ENCODE measurements around the gene SNX8.

DNA sequence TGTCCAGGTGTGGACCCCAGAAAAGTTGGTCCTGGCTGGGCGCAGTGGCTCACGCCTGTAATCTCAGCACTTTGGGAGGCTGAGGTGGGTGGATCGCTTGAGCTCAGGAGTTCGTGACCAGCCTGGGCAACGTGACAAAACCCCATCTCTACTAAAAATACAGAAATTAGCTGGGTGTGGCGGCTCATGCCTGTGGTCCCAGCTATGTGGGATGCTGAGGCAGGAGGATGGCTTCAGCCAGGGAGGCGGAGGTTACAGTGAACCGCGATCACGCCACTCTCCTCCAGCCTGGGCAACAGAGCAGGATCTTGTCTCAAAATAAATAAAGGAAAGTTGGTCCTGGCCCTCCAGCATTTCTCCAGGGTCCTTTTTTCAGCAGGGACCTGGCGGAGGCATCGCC is 70.8 kb downstream of the SNX8 start:
- TF ChIP-seq, protein P1, sequence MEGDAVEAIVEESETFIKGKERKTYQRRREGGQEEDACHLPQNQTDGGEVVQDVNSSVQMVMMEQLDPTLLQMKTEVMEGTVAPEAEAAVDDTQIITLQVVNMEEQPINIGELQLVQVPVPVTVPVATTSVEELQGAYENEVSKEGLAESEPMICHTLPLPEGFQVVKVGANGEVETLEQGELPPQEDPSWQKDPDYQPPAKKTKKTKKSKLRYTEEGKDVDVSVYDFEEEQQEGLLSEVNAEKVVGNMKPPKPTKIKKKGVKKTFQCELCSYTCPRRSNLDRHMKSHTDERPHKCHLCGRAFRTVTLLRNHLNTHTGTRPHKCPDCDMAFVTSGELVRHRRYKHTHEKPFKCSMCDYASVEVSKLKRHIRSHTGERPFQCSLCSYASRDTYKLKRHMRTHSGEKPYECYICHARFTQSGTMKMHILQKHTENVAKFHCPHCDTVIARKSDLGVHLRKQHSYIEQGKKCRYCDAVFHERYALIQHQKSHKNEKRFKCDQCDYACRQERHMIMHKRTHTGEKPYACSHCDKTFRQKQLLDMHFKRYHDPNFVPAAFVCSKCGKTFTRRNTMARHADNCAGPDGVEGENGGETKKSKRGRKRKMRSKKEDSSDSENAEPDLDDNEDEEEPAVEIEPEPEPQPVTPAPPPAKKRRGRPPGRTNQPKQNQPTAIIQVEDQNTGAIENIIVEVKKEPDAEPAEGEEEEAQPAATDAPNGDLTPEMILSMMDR (IDR thresholded peaks at IDR 0.05), result no peak
- TF ChIP-seq, protein P2, sequence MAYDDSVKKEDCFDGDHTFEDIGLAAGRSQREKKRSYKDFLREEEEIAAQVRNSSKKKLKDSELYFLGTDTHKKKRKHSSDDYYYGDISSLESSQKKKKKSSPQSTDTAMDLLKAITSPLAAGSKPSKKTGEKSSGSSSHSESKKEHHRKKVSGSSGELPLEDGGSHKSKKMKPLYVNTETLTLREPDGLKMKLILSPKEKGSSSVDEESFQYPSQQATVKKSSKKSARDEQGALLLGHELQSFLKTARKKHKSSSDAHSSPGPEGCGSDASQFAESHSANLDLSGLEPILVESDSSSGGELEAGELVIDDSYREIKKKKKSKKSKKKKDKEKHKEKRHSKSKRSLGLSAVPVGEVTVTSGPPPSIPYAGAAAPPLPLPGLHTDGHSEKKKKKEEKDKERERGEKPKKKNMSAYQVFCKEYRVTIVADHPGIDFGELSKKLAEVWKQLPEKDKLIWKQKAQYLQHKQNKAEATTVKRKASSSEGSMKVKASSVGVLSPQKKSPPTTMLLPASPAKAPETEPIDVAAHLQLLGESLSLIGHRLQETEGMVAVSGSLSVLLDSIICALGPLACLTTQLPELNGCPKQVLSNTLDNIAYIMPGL (CRISPR knock-in tag; IDR thresholded peaks at IDR 0.05; ENCODE audit: borderline replicate concordance), result no peak
- TF ChIP-seq SMC3 (IDR thresholded peaks at IDR 0.05) (no peak), POLR2A (IDR thresholded peaks at IDR 0.05; ENCODE audit: low read length) (no peak)

Data from A549 (cell line).